22Rv1 (cell line): ENCODE data around the gene ZNF101.

Source experiments
- ZFX ChIP-seq: fragments of 450-650 bp; IDR thresholded peaks from 2 replicates; pipeline ENCODE4 v1.6.1; 2017; ENCODE audit warnings: antibody characterized with exemption, borderline replicate concordance
- TF ChIP-seq, protein P1 (sequence below): fragments of 450-650 bp; IDR thresholded peaks from 2 replicates; pipeline ENCODE4 v1.5.1; 2017; ENCODE audit warnings: mild to moderate bottlenecking

DNA sequence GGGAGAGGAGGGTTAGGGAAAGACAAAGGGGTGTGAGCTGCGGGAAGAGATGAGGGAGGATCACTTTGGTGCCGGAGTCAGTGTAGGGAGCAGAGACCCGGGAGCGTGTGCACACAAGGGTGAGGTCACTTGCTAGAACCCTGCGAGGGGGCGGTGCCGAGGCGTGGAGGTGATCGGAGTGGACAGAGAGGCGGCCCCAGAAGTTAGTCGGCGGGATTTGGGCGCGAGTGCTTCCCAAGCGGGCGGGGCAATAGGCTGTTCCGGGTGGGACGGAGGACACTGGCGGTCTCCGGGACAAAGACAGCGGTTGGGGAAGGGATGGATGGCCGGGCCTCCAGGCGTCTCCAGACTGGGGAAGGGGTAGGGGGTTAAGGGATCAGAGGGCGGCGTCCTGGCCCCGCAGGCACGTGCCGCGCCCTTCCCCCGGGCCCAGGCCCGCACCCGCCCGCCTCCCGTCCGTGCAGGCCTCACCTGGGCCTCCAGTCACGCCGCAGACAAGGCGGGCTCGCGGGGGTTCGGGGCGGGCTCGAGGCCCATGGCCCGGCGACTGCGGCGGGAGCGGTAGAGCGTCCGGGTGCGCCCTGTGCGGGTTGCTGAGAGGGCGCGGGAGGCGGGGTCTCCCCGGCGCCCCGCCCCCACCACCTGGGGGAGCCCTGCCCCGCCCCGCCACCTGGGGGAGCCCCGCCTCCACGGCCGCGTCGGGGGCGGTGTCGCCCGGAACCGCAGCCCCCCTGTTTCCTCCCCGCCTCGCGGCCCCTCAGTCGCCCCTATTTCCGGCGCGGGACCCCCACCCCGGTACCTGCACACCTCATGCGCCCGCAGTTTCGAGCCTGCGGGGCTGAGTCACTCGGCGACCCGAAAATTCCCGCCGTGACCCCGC, 40.8 kb upstream of the ZNF101 start, which contains the start of gene LPAR2:
- TF ChIP-seq, protein P1, sequence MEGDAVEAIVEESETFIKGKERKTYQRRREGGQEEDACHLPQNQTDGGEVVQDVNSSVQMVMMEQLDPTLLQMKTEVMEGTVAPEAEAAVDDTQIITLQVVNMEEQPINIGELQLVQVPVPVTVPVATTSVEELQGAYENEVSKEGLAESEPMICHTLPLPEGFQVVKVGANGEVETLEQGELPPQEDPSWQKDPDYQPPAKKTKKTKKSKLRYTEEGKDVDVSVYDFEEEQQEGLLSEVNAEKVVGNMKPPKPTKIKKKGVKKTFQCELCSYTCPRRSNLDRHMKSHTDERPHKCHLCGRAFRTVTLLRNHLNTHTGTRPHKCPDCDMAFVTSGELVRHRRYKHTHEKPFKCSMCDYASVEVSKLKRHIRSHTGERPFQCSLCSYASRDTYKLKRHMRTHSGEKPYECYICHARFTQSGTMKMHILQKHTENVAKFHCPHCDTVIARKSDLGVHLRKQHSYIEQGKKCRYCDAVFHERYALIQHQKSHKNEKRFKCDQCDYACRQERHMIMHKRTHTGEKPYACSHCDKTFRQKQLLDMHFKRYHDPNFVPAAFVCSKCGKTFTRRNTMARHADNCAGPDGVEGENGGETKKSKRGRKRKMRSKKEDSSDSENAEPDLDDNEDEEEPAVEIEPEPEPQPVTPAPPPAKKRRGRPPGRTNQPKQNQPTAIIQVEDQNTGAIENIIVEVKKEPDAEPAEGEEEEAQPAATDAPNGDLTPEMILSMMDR: no peak
- TF ChIP-seq ZFX: no peak
